Keratinocyte (primary cell): ENCODE results near the gene FGFBP1. TPM values are rescaled to one million over a fixed set of nuclear protein-coding genes. Genes with fewer than 3 reads are reported as not detected.

Experiments used
- DNase-seq: peaks from one replicate; pipeline ENCODE4 v3.0.0-alpha.2; 2011; ENCODE audit warnings: low read depth, missing footprints, low spot score
- FAIRE-seq: peaks from 2 replicates; lab custom pipeline; 2011; peaks lifted over from hg19 to GRCh38; lab: Jason Lieb, UNC
- H2AFZ ChIP-seq: 2 replicates; pipeline ENCODE4 v1.6.0; 2012; ENCODE audit warnings: low read length, control low read depth, inconsistent platforms; ENCODE audit not compliant: control insufficient read depth
- H3K27ac ChIP-seq: 2 replicates; pipeline ENCODE4 v1.5.1; 2011; ENCODE audit warnings: low read length; ENCODE audit not compliant: control insufficient read depth, insufficient read depth
- H3K27me3 ChIP-seq: 3 replicates; pipeline ENCODE4 v1.6.0; 2011; ENCODE audit warnings: low read length; ENCODE audit not compliant: control insufficient read depth, insufficient read depth; ENCODE audit errors: extremely low read depth
- H3K36me3 ChIP-seq, 2 experiments: 2 replicates in 1 of 2; 3 replicates in 1 of 2; pipeline ENCODE4 v1.5.1; 2011; ENCODE audit warnings: low read length in 2 of 2, mild to moderate bottlenecking in 1 of 2; ENCODE audit not compliant: control insufficient read depth in 2 of 2, insufficient read depth in 2 of 2; ENCODE audit errors: extremely low read depth in 1 of 2
- H3K4me1 ChIP-seq: 3 replicates; pipeline ENCODE4 v1.5.1; 2011; ENCODE audit warnings: low read length; ENCODE audit not compliant: control insufficient read depth, insufficient read depth; ENCODE audit errors: extremely low read depth
- H3K4me2 ChIP-seq: 3 replicates; pipeline ENCODE4 v1.6.0; 2011; ENCODE audit warnings: low read depth, low read length; ENCODE audit not compliant: control insufficient read depth, insufficient read depth; ENCODE audit errors: extremely low read depth
- H3K4me3 ChIP-seq, 3 experiments: fragments of 200-600 bp in 1 of 3; sonication (generic) in 1 of 3; 2 replicates in 2 of 3; 3 replicates in 1 of 3; pipeline ENCODE4 v1.5.1; 2011 to 2016; ENCODE audit warnings: low read length in 3 of 3, mild to moderate bottlenecking in 3 of 3, control low read depth in 2 of 3, inconsistent platforms in 1 of 3, low read depth in 1 of 3, mixed read lengths in 1 of 3, mixed run types in 1 of 3, moderate library complexity in 1 of 3; ENCODE audit not compliant: control insufficient read depth in 2 of 3, insufficient read depth in 2 of 3; ENCODE audit errors: extremely low read depth in 1 of 3
- H3K79me2 ChIP-seq: 2 replicates; pipeline ENCODE4 v1.6.0; 2012; ENCODE audit warnings: low read length; ENCODE audit not compliant: control insufficient read depth, insufficient read depth
- H3K9ac ChIP-seq: 3 replicates; pipeline ENCODE4 v1.6.0; 2011; ENCODE audit warnings: low read length; ENCODE audit not compliant: control insufficient read depth, insufficient read depth; ENCODE audit errors: extremely low read depth
- H3K9me1 ChIP-seq: 3 replicates; pipeline ENCODE4 v1.6.0; 2011; ENCODE audit warnings: low read length; ENCODE audit not compliant: control insufficient read depth, insufficient read depth; ENCODE audit errors: extremely low read depth
- H3K9me3 ChIP-seq: 2 replicates; pipeline ENCODE4 v1.5.1; 2012; ENCODE audit warnings: low read depth, low read length; ENCODE audit not compliant: control insufficient read depth
- H4K20me1 ChIP-seq: 3 replicates; pipeline ENCODE4 v1.6.0; 2011; ENCODE audit warnings: low read length; ENCODE audit not compliant: control insufficient read depth, insufficient read depth; ENCODE audit errors: extremely low read depth
- CTCF ChIP-seq, 3 experiments: IDR thresholded peaks in 1 of 3; conservative IDR thresholded peaks in 1 of 3; optimal IDR thresholded peaks in 1 of 3; 2 replicates in 2 of 3; 3 replicates in 1 of 3; pipeline versions ENCODE3 to v1.5.1; 2011; ENCODE audit warnings: low read length in 3 of 3, mild to moderate bottlenecking in 3 of 3, moderate library complexity in 2 of 3, control low read depth in 1 of 3, inconsistent platforms in 1 of 3; ENCODE audit not compliant: insufficient read depth in 2 of 3; ENCODE audit errors: extremely low read depth in 1 of 3
- EZH2 ChIP-seq: IDR thresholded peaks from one replicate; pipeline ENCODE4 v1.6.1; 2012; ENCODE audit warnings: inconsistent platforms, mild to moderate bottlenecking, low read length, moderate library complexity
- dilution Hi-C: fragments of 300-500 bp; cut with MboI; formaldehyde crosslinking; loops from one replicate; pipeline ENCODE4 v1.7.0; 2020; ENCODE audit warnings: low sequenced_read_pairs; ENCODE audit not compliant: extremely low pct_ligation_motif_present
- polyA plus RNA-seq, 5 experiments: library from polyadenylated mRNA; depleted of rRNA in 3 of 5; stranded (reverse) in 3 of 5; stranded (forward) in 1 of 5; unstranded in 1 of 5; fragments of >200 nt; gene quantifications; 1 replicate in 1 of 5; 2 replicates in 3 of 5; 3 replicates in 1 of 5; pipeline versions ENCODE4 v1.2.1 to v1.2.3, GENCODE V29; 2011 to 2012; ENCODE audit warnings: missing spikeins in 2 of 5, low read depth in 1 of 5, low replicate concordance in 1 of 5

FGFBP1 gene
- polyA plus RNA-seq, 1 donor (not counting 4 experiments of a cell fraction or from before 2014, with no cell fraction given), result 2,189 TPM

DNA sequence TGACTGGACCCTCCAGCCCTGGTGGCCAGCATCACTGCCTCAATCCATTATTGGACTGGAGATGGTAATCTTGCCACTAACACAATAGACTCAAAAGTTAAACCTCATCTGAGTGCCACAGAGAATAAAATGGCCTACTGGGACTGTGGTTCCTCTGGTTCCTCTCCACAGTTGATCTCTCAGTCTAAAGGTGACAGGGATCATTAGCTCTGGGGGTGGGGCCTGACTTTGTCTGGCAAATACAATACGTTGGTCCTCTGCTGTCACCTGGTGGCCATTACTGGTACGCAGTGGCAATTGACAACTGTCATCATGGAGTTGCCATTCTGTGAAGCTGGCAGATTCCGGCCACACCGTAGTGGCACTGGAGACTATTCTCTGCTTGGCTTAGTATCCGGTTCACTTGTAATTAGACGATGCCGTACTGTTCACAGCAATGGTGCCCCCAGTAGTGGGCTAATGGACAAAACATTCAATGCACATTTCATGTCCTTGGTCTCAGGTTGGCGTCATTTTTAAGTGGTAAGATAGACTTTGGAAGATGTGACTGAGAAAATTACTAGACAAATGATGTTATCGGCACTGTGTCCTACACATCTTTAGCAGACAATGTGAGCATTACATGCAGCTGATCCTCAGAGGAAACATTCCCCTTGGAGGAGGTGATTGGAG is 17.8 kb upstream of the FGFBP1 start:
- dilution Hi-C loops, result no loop called here
- FAIRE-seq (peak; percentile 94), DNase-seq (no peak)
- Histone ChIP-seq H3K79me2 (no peaks in the 10 kb centered on the region), H3K4me1 (peaks cover 5% of the 10 kb centered on the region), H3K27ac (no peak overlapping the region), H3K4me3 (no peak overlapping the region), H3K9ac (no peak overlapping the region), H3K9me3 (no peaks in the 10 kb centered on the region), H3K9me1 (no peaks in the 10 kb centered on the region), H4K20me1 (no peaks in the 10 kb centered on the region), H3K36me3 (no peaks in the 10 kb centered on the region), H2AFZ (no peak overlapping the region), H3K4me2 (no peak overlapping the region), H3K27me3 (no peaks in the 10 kb centered on the region)
- TF ChIP-seq CTCF (optimal IDR thresholded peaks at IDR 0.05 in 1 of 3, IDR thresholded peaks at IDR 0.05 in 1 of 3, conservative IDR thresholded peaks at IDR 0.05 in 1 of 3; ENCODE audit: extremely low read depth in 1 of 3, insufficient read depth in 2 of 3, low read length in 3 of 3) (peak; percentile 89 to 100 (median 99)), EZH2 (no peak)

GRCh38 chr4:15955670-15956069 is 17.1 kb upstream of the FGFBP1 start:
- no peak for DNase-seq
- no peaks in the 10 kb centered on the region for H3K9me3 ChIP-seq
- no peaks in the 10 kb centered on the region for H3K36me3 ChIP-seq
- H3K27me3 ChIP-seq, result no peaks in the 10 kb centered on the region
- no peak overlapping the region for H3K9ac ChIP-seq
- no peak overlapping the region for H2AFZ ChIP-seq
- H3K4me3 ChIP-seq, result no peak overlapping the region
- H3K4me2 ChIP-seq, result no peak overlapping the region
- TF ChIP-seq EZH2 (no peak), CTCF (optimal IDR thresholded peaks at IDR 0.05 in 1 of 3, IDR thresholded peaks at IDR 0.05 in 1 of 3, conservative IDR thresholded peaks at IDR 0.05 in 1 of 3; ENCODE audit: extremely low read depth in 1 of 3, insufficient read depth in 2 of 3, low read length in 3 of 3) (peak; percentile 40 to 70 (median 52))
- H3K27ac ChIP-seq, result no peak overlapping the region
- no peaks in the 10 kb centered on the region for H4K20me1 ChIP-seq
- FAIRE-seq, result no peak
- no peaks in the 10 kb centered on the region for H3K9me1 ChIP-seq
- no peaks in the 10 kb centered on the region for H3K79me2 ChIP-seq
- dilution Hi-C loops, result no loop called here
- H3K4me1 ChIP-seq, result peaks cover 5% of the 10 kb centered on the region
